Gastroesophageal sphincter (tissue), 4 donors: ENCODE measurements around the gene KLF3. TPM values are rescaled to one million over a fixed set of nuclear protein-coding genes. Genes with fewer than 3 reads are reported as not detected.

Source experiments
- ATAC-seq: fragments of 150-250 bp; one replicate; pipeline ENCODE4 v1.9.1; 2016; ENCODE audit warnings: mild to moderate bottlenecking, moderate library complexity
- H3K27ac ChIP-seq, 4 donors: fragments of 200-600 bp; sonication (generic) in 3 of 4; 1 replicate in 3 of 4; 2 replicates in 1 of 4; pipeline ENCODE4 v1.5.1; 2016 to 2019
- H3K27me3 ChIP-seq: fragments of 200-600 bp; sonication (generic); one replicate; pipeline ENCODE4 v1.5.1; 2019
- H3K36me3 ChIP-seq, 2 donors: fragments of 200-600 bp; sonication (generic); one replicate each; pipeline ENCODE4 v1.5.1; 2019; ENCODE audit warnings: control low read depth in 1 of 2
- H3K4me1 ChIP-seq, 3 donors: fragments of 200-600 bp; sonication (generic); 1 replicate in 2 of 3; 2 replicates in 1 of 3; pipeline ENCODE4 v1.5.1; 2016 to 2019; ENCODE audit warnings: control low read depth in 2 of 3
- H3K4me3 ChIP-seq, 2 donors: fragments of 200-600 bp; sonication (generic); one replicate each; pipeline ENCODE4 v1.5.1; 2019; ENCODE audit warnings: mild to moderate bottlenecking in 1 of 2, moderate library complexity in 1 of 2
- H3K9me3 ChIP-seq, 3 donors: fragments of 200-600 bp; sonication (generic); one replicate each; pipeline ENCODE4 v1.5.1; 2017 to 2019; ENCODE audit warnings: control low read depth in 2 of 3
- CTCF ChIP-seq, 4 experiments: fragments of 200-600 bp in 2 of 4; fragments of 450-650 bp in 2 of 4; sonication (generic) in 1 of 4; IDR thresholded peaks; one replicate each; pipeline ENCODE4 v1.5.1; 2017 to 2019; ENCODE audit warnings: antibody characterized with exemption in 4 of 4, mild to moderate bottlenecking in 2 of 4, moderate library complexity in 2 of 4
- EP300 ChIP-seq: sonication (generic); formaldehyde crosslinking; IDR thresholded peaks from one replicate; pipeline ENCODE4 v1.6.1; 2017; ENCODE audit warnings: antibody characterized with exemption, mild to moderate bottlenecking
- POLR2A ChIP-seq, 2 donors: fragments of 450-650 bp; IDR thresholded peaks; one replicate each; pipeline ENCODE4 v1.6.1; 2017; ENCODE audit warnings: antibody characterized with exemption in 2 of 2, mild to moderate bottlenecking in 2 of 2, moderate library complexity in 1 of 2
- POLR2AphosphoS5 ChIP-seq: sonication (generic); formaldehyde crosslinking; IDR thresholded peaks from one replicate; pipeline ENCODE4 v1.6.1; 2017; ENCODE audit warnings: antibody characterized with exemption
- WGBS, 2 donors: methylation state at CpG; one replicate each; pipeline ENCODE4 v1.1.5; 2018; ENCODE audit warnings: low coverage in 1 of 2; 5-methylcytosine and 5-hydroxymethylcytosine counted together
- total RNA-seq, 4 donors: library from RNA; depleted of rRNA; stranded (reverse); fragments of >200 nt; gene quantifications; one replicate each; pipeline ENCODE4 v1.1.0, GENCODE V29; 2016

The KLF3 gene
- total RNA-seq, 4 donors from 2014 or later: 40.0 to 55.5 (median 43.5) TPM

GRCh38 chr4:38738940-38739803 is 75.2 kb downstream of the KLF3 start:
- Histone ChIP-seq H3K27ac (no peak overlapping the region), H3K36me3 (no peaks in the 10 kb centered on the region), H3K4me3 (no peak overlapping the region), H3K27me3 (no peaks in the 10 kb centered on the region), H3K9me3 (no peaks in the 10 kb centered on the region), H3K4me1 (no peaks in the 10 kb centered on the region)
- WGBS, 2 donors: 70 to 72% methylated on average over 6 of the region's 6 CpGs
- no peak for TF ChIP-seq EP300
- TF ChIP-seq POLR2AphosphoS5: no peak
- ATAC-seq: no peak

GRCh38 chr4:38740303-38740702 is 76.3 kb downstream of the KLF3 start:
- H3K36me3 ChIP-seq: no peaks in the 10 kb centered on the region
- ATAC-seq: no peak
- no peaks in the 10 kb centered on the region for H3K4me1 ChIP-seq
- no peak overlapping the region for H3K27ac ChIP-seq
- H3K9me3 ChIP-seq: no peaks in the 10 kb centered on the region
- 90 to 93% methylated on average over 2 of the region's 2 CpGs for WGBS, 2 donors
- no peak overlapping the region for H3K4me3 ChIP-seq
- H3K27me3 ChIP-seq: no peaks in the 10 kb centered on the region
- TF ChIP-seq POLR2A (IDR thresholded peaks at IDR 0.05) (no peak), EP300 (no peak), CTCF (IDR thresholded peaks at IDR 0.05) (no peak), POLR2AphosphoS5 (no peak)

GRCh38 chr4:38743866-38744265 is 79.9 kb downstream of the KLF3 start:
- H3K27ac ChIP-seq: no peak overlapping the region
- 68 to 100% methylated on average over 1 of the region's 1 CpG for whole genome bisulfite sequencing, 2 donors
- H3K9me3 ChIP-seq: no peaks in the 10 kb centered on the region
- no peak overlapping the region for H3K4me3 ChIP-seq
- TF ChIP-seq POLR2A (IDR thresholded peaks at IDR 0.05) (no peak), CTCF (IDR thresholded peaks at IDR 0.05) (no peak), POLR2AphosphoS5 (no peak), EP300 (no peak)
- H3K27me3 ChIP-seq: no peaks in the 10 kb centered on the region
- H3K4me1 ChIP-seq: no peaks in the 10 kb centered on the region
- no peaks in the 10 kb centered on the region for H3K36me3 ChIP-seq
- ATAC-seq: no peak

GRCh38 chr4:38745881-38746280 is 81.9 kb downstream of the KLF3 start:
- Histone ChIP-seq H3K4me3 (no peak overlapping the region), H3K4me1 (no peaks in the 10 kb centered on the region), H3K27ac (no peak overlapping the region), H3K36me3 (no peaks in the 10 kb centered on the region), H3K9me3 (no peaks in the 10 kb centered on the region), H3K27me3 (no peaks in the 10 kb centered on the region)
- ATAC-seq: no peak
- no peak for TF ChIP-seq CTCF (IDR thresholded peaks at IDR 0.05)
- no peak for TF ChIP-seq EP300
- TF ChIP-seq POLR2A (IDR thresholded peaks at IDR 0.05): no peak
- no peak for TF ChIP-seq POLR2AphosphoS5
- 93 to 98% methylated on average over 3 to 4 of the region's 5 CpGs for WGBS, 2 donors

GRCh38 chr4:38747629-38748028 is 83.6 kb downstream of the KLF3 start:
- H3K4me1 ChIP-seq: peaks cover 2 to 7% (median 3%) of the 10 kb centered on the region in 3 donors
- no peak for ATAC-seq
- no peaks in the 10 kb centered on the region for H3K36me3 ChIP-seq
- no peak overlapping the region for H3K4me3 ChIP-seq
- no peaks in the 10 kb centered on the region for H3K9me3 ChIP-seq
- no peaks in the 10 kb centered on the region for H3K27me3 ChIP-seq
- TF ChIP-seq POLR2A (IDR thresholded peaks at IDR 0.05) (no peak), POLR2AphosphoS5 (no peak), EP300 (no peak), CTCF (IDR thresholded peaks at IDR 0.05) (no peak)
- H3K27ac ChIP-seq: no peak overlapping the region
